Measurements from ENCODE around the gene RPL31.

- TF ChIP-seq CTCF (IDR thresholded peaks at IDR 0.05): no peak
- TF ChIP-seq POLR2AphosphoS5 (IDR thresholded peaks at IDR 0.05): no peak
- no peak for TF ChIP-seq POLR2A (IDR thresholded peaks at IDR 0.05)
These were observed 10.1 kb downstream of the RPL31 start for GRCh38 chr2:101012054-101012705.

Data from transverse colon (tissue), 4 donors.